Measurements from ENCODE around the gene WHRN.

The WHRN gene

GRCh38 chr9:114492991-114493390 lies 12.3 kb downstream of the WHRN start:
- Histone ChIP-seq H3K9me3 (ENCODE audit: control insufficient read depth, low read length) (no peaks in the 10 kb centered on the region), H3K4me3 (ENCODE audit: extremely low read depth, insufficient read depth, low read length, poor library complexity, severe bottlenecking) (no peak overlapping the region), H3K27ac (ENCODE audit: low read depth, low read length, severe bottlenecking) (no peak overlapping the region), H3K4me1 (ENCODE audit: control insufficient read depth, insufficient read depth, low read length, poor library complexity, severe bottlenecking) (no peaks in the 10 kb centered on the region), H3K36me3 (ENCODE audit: control insufficient read depth, insufficient read depth, low read length) (no peaks in the 10 kb centered on the region)
- 80 to 100% methylated on average over 1 of the region's 7 CpGs for WGBS, 2 experiments (ENCODE audit: insufficient coverage in 2 of 2)

- no peaks in the 10 kb centered on the region for H3K36me3 ChIP-seq (ENCODE audit: control insufficient read depth, insufficient read depth, low read length)
- H3K27ac ChIP-seq (ENCODE audit: low read depth, low read length, severe bottlenecking) = no peak overlapping the region
- H3K4me1 ChIP-seq (ENCODE audit: control insufficient read depth, insufficient read depth, low read length, poor library complexity, severe bottlenecking) = no peaks in the 10 kb centered on the region
- WGBS, 2 experiments (ENCODE audit: insufficient coverage in 2 of 2) = 79 to 86% methylated on average over 14 to 15 of the region's 17 CpGs
- no peaks in the 10 kb centered on the region for H3K9me3 ChIP-seq (ENCODE audit: control insufficient read depth, low read length)
- no peak overlapping the region for H3K4me3 ChIP-seq (ENCODE audit: extremely low read depth, insufficient read depth, low read length, poor library complexity, severe bottlenecking)
Measured at GRCh38 chr9:114491430-114492003, 13.8 kb downstream of the WHRN start.

- WGBS, 2 experiments (ENCODE audit: insufficient coverage in 2 of 2) = 93 to 95% methylated on average over 11 of the region's 12 CpGs
- no peaks in the 10 kb centered on the region for H3K9me3 ChIP-seq (ENCODE audit: control insufficient read depth, low read length)
- no peak overlapping the region for H3K27ac ChIP-seq (ENCODE audit: low read depth, low read length, severe bottlenecking)
- no peaks in the 10 kb centered on the region for H3K36me3 ChIP-seq (ENCODE audit: control insufficient read depth, insufficient read depth, low read length)
- H3K4me3 ChIP-seq (ENCODE audit: extremely low read depth, insufficient read depth, low read length, poor library complexity, severe bottlenecking) = no peak overlapping the region
- no peaks in the 10 kb centered on the region for H3K4me1 ChIP-seq (ENCODE audit: control insufficient read depth, insufficient read depth, low read length, poor library complexity, severe bottlenecking)
Measured at GRCh38 chr9:114489928-114490327, 15.3 kb downstream of the WHRN start.

GRCh38 chr9:114488398-114489129 lies 16.7 kb downstream of the WHRN start:
- no peaks in the 10 kb centered on the region for H3K4me1 ChIP-seq (ENCODE audit: control insufficient read depth, insufficient read depth, low read length, poor library complexity, severe bottlenecking)
- no peak overlapping the region for H3K4me3 ChIP-seq (ENCODE audit: extremely low read depth, insufficient read depth, low read length, poor library complexity, severe bottlenecking)
- H3K27ac ChIP-seq (ENCODE audit: low read depth, low read length, severe bottlenecking) = no peak overlapping the region
- 83 to 90% methylated on average over 4 to 6 of the region's 7 CpGs for WGBS, 2 experiments (ENCODE audit: insufficient coverage in 2 of 2)
- no peaks in the 10 kb centered on the region for H3K9me3 ChIP-seq (ENCODE audit: control insufficient read depth, low read length)
- H3K36me3 ChIP-seq (ENCODE audit: control insufficient read depth, insufficient read depth, low read length) = no peaks in the 10 kb centered on the region

GRCh38 chr9:114487607-114488300 lies 17.5 kb downstream of the WHRN start:
- Histone ChIP-seq H3K9me3 (ENCODE audit: control insufficient read depth, low read length) (no peaks in the 10 kb centered on the region), H3K4me1 (ENCODE audit: control insufficient read depth, insufficient read depth, low read length, poor library complexity, severe bottlenecking) (no peaks in the 10 kb centered on the region), H3K27ac (ENCODE audit: low read depth, low read length, severe bottlenecking) (no peak overlapping the region), H3K4me3 (ENCODE audit: extremely low read depth, insufficient read depth, low read length, poor library complexity, severe bottlenecking) (no peak overlapping the region), H3K36me3 (ENCODE audit: control insufficient read depth, insufficient read depth, low read length) (no peaks in the 10 kb centered on the region)
- 69 to 80% methylated on average over 5 to 6 of the region's 6 CpGs for WGBS, 2 experiments (ENCODE audit: insufficient coverage in 2 of 2)

- H3K36me3 ChIP-seq (ENCODE audit: control insufficient read depth, insufficient read depth, low read length) = no peaks in the 10 kb centered on the region
- H3K27ac ChIP-seq (ENCODE audit: low read depth, low read length, severe bottlenecking) = no peak overlapping the region
- 85 to 89% methylated on average over 7 of the region's 7 CpGs for WGBS, 2 experiments (ENCODE audit: insufficient coverage in 2 of 2)
- no peaks in the 10 kb centered on the region for H3K9me3 ChIP-seq (ENCODE audit: control insufficient read depth, low read length)
- no peak overlapping the region for H3K4me3 ChIP-seq (ENCODE audit: extremely low read depth, insufficient read depth, low read length, poor library complexity, severe bottlenecking)
- H3K4me1 ChIP-seq (ENCODE audit: control insufficient read depth, insufficient read depth, low read length, poor library complexity, severe bottlenecking) = no peaks in the 10 kb centered on the region
Measured at GRCh38 chr9:114486205-114486963, 18.9 kb downstream of the WHRN start.

- H3K4me3 ChIP-seq (ENCODE audit: extremely low read depth, insufficient read depth, low read length, poor library complexity, severe bottlenecking) = no peak overlapping the region
- WGBS, 2 experiments (ENCODE audit: insufficient coverage in 2 of 2) = 92 to 93% methylated on average over 6 to 8 of the region's 8 CpGs
- no peak overlapping the region for H3K27ac ChIP-seq (ENCODE audit: low read depth, low read length, severe bottlenecking)
- H3K9me3 ChIP-seq (ENCODE audit: control insufficient read depth, low read length) = no peaks in the 10 kb centered on the region
- no peaks in the 10 kb centered on the region for H3K4me1 ChIP-seq (ENCODE audit: control insufficient read depth, insufficient read depth, low read length, poor library complexity, severe bottlenecking)
- no peaks in the 10 kb centered on the region for H3K36me3 ChIP-seq (ENCODE audit: control insufficient read depth, insufficient read depth, low read length)
Measured at GRCh38 chr9:114484854-114485443, 20.3 kb downstream of the WHRN start.

GRCh38 chr9:114484215-114484853 lies 20.9 kb downstream of the WHRN start:
- Histone ChIP-seq H3K4me1 (ENCODE audit: control insufficient read depth, insufficient read depth, low read length, poor library complexity, severe bottlenecking) (no peaks in the 10 kb centered on the region), H3K36me3 (ENCODE audit: control insufficient read depth, insufficient read depth, low read length) (no peaks in the 10 kb centered on the region), H3K9me3 (ENCODE audit: control insufficient read depth, low read length) (no peaks in the 10 kb centered on the region), H3K4me3 (ENCODE audit: extremely low read depth, insufficient read depth, low read length, poor library complexity, severe bottlenecking) (no peak overlapping the region), H3K27ac (ENCODE audit: low read depth, low read length, severe bottlenecking) (no peak overlapping the region)
- WGBS, 2 experiments (ENCODE audit: insufficient coverage in 2 of 2) = 82 to 94% methylated on average over 6 to 9 of the region's 9 CpGs

GRCh38 chr9:114483499-114483898 lies 21.8 kb downstream of the WHRN start:
- WGBS, 2 experiments (ENCODE audit: insufficient coverage in 2 of 2) = 60% methylated on average over 2 of the region's 3 CpGs; no CpG with 5 or more reads in 1 of the 2 experiments
- no peak overlapping the region for H3K27ac ChIP-seq (ENCODE audit: low read depth, low read length, severe bottlenecking)
- no peaks in the 10 kb centered on the region for H3K36me3 ChIP-seq (ENCODE audit: control insufficient read depth, insufficient read depth, low read length)
- no peaks in the 10 kb centered on the region for H3K4me1 ChIP-seq (ENCODE audit: control insufficient read depth, insufficient read depth, low read length, poor library complexity, severe bottlenecking)
- H3K4me3 ChIP-seq (ENCODE audit: extremely low read depth, insufficient read depth, low read length, poor library complexity, severe bottlenecking) = no peak overlapping the region
- no peaks in the 10 kb centered on the region for H3K9me3 ChIP-seq (ENCODE audit: control insufficient read depth, low read length)

GRCh38 chr9:114482593-114482992 lies 22.7 kb downstream of the WHRN start:
- Histone ChIP-seq H3K4me3 (ENCODE audit: extremely low read depth, insufficient read depth, low read length, poor library complexity, severe bottlenecking) (no peak overlapping the region), H3K4me1 (ENCODE audit: control insufficient read depth, insufficient read depth, low read length, poor library complexity, severe bottlenecking) (no peaks in the 10 kb centered on the region), H3K9me3 (ENCODE audit: control insufficient read depth, low read length) (no peaks in the 10 kb centered on the region), H3K36me3 (ENCODE audit: control insufficient read depth, insufficient read depth, low read length) (no peaks in the 10 kb centered on the region), H3K27ac (ENCODE audit: low read depth, low read length, severe bottlenecking) (no peak overlapping the region)
- 80 to 89% methylated on average over 2 to 5 of the region's 10 CpGs for WGBS, 2 experiments (ENCODE audit: insufficient coverage in 2 of 2)

All from mesodermal cell (in vitro differentiated cells).